Activated CD4-positive, alpha-beta T cell treated with anti-CD3 and anti-CD28 coated beads, Interleukin-2, amount 50 U/mL, for 48 hours (primary cell): Measurements from ENCODE around the gene CCDC33.

ENCODE experiments used
- DNase-seq, 2 experiments: peaks; one replicate each; pipeline ENCODE4 v3.0.0-alpha.2; 2020

The CCDC33 gene

DNA sequence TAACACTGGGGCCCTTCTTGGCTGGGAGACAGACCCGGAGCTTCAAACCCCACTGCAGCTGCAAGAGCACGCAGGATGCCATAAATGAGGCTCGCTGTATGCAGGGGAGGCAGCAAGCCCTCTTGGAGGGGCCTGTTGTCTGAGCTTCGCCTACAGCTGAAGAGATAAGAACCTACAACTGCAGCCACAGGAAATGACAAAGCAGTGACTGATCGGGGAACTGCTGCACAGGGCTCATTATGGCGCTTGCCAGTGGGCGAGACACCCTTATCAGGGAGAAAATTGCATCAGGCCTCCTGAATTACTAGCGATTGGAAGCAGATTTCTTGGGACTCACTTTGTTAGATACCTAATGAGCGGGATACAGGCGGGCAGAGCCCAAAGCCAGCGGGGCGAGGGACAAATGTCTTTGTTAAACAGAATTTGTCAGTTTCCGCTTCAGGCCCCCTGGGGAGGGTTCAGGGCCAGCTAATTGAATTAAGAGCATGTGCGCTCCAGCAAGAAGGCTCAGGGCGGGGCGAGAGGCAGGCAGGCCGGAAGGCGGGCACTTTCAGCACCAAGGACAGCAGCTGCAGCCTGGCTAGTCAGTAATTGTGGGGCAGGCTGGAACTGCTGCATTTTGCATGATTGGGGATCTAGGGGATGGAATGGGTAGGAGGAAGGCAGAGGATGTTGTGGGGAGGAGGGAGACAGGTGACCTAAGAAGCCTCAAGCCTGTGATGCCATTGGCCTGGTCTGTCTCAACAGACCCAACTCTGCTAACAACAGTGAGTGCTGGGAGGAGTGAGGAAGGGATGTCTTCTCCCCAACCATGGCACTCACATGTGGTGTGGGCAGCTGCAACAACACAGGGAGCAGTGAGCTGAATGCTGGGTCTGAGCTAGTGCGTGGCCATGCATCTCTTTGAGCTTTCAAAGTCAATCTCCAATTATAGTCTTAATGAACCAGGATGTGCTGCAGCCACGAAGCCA lies 55.3 kb downstream of the CCDC33 start:
- DNase-seq, result peak; percentile 80 to 83

- DNase-seq, result no peak
These were observed 57.1 kb downstream of the CCDC33 start for GRCh38 chr15:74293021-74293810.

GRCh38 chr15:74294010-74294409 lies 57.9 kb downstream of the CCDC33 start:
- DNase-seq, result no peak

- no peak for DNase-seq
These were observed 59.7 kb downstream of the CCDC33 start for GRCh38 chr15:74295800-74296199.

- no peak for DNase-seq
These were observed 61.8 kb downstream of the CCDC33 start for GRCh38 chr15:74297887-74298286.

DNA sequence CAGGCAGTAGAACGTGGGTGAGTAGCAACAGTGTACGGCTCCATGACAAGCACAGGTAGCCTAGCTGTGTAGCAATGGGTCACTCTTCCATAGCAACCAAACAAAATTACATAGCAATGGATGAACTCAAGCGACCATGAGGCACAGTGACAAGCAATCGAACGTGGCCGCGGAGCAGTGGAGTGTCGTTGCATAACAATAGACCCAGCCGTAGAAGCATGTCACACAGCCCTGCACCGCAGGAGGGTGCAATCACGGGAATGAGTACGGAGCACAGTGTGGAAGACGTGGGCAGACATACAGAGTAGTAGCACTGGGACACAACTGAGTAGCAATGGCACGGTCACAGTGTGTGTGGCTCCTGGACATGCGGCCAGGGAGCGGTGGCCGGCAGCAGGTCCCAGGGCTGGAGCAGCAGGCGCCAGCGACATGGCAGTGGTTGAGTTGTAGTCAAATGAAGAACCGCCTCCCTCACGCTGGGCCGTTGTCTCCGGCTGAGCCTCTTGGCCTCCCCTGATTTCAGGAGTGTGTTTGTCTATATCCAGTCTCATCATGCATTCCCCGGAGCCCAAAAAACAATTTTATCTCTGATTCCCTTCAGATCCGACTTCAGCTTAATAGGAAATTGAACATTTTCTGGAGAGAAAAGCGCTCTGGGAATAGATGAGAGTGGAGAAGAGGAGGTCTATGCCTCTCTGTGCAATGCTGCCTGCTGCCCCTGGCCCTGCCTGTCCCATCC lies 64.1 kb downstream of the CCDC33 start:
- no peak for DNase-seq

- no peak for DNase-seq
These were observed 65.6 kb downstream of the CCDC33 start for GRCh38 chr15:74301583-74302361.

- DNase-seq, result peak; percentile 50 to 59
These were observed 66.8 kb downstream of the CCDC33 start for GRCh38 chr15:74302821-74303359.

DNA sequence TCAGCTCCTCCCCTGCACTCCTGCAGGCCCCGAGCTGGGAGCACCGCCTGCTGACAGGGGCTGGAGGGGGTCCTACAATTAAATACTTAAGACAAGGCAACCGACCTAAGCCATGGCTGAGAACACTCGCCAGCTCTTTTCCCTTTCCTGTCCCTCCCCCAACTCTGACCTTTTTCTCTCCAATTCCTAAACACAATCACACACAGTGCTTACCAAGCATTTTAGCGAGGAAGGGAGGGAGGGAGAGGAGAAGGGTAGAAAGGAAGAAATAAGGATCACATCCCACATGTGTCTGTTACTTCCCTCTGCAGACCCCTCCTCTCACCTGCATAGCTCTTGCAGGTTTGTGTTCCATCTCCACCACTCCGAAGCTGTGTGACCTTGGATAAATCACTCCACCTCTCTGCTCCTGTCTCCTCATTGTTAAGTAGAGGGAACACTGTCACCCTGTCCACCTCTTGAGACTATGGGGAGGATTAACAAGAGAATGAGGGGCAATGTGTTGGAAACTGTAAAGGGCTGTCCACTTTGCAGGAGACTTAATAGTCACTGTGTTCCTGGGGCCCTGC lies 67.7 kb downstream of the CCDC33 start:
- no peak for DNase-seq

- no peak for DNase-seq
These were observed 68.3 kb downstream of the CCDC33 start for GRCh38 chr15:74304431-74304830.

DNA sequence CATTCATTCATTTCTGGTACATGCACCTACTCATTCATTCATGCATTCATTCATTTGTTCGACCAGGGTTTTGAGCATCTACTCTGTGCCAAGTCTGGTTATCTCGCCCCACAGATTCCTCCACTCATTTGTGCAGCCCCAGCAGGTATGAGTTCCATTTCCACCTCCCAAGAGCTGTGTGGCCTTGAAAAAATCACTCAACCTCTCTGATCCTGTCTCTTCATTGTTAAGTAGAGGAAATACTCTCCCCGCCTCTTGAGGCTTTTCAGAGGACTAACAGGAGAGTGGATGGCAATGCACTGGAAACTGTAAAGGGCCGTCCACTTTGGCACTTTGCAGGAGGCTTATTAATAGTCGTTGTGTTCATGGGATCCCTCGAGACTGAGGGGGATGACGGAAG lies 69.6 kb downstream of the CCDC33 start:
- DNase-seq, result no peak

- DNase-seq, result no peak
These were observed 70.7 kb downstream of the CCDC33 start for GRCh38 chr15:74306781-74307217.

DNA sequence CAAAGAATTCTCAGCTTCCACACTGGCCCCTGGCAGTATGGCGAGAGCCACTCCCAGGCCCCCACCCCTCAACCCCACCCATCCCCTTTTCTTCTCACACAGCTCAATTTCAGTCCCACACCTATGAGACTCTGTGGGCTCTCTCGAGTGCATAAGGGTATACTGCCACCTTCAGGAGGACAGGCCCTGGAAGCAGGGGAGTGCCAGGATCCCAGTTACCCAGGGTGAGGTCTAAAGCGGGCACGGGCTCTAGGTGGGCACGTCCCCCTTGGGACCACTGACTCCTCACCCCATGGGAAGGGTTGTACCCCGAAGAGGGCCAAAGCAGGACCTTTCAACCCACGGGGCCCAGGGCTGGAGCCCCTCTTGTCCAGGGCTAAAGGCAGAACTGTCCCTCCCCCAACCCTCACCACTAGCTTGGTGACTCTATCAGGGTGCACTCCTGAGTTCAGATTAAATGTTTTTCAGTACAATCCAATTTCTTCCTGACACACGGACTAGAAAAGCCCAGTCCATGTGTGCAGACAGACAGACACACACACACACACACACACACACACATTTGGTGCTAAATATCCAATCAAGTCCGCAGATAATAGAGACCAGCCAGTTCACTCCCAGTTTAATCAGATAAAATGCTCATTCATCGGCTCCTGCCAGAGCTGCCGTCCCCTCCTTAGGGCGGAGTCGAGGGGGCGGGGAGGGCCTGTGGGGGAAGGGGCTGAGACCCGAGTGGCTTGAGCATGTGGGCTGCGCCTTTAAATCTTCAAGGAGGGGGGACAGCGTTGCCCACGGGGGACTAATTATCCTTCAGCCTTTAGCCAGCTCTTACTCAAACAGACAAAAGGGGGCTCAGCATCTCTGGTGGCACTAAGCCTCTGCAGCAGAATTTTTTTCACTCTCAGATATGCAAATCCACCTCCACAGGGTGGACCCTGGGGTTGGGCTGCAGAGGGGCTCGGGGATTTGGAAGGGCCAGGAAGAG lies 72.0 kb downstream of the CCDC33 start:
- DNase-seq, result peak; percentile 32 to 45

GRCh38 chr15:74311734-74312444 lies 75.8 kb downstream of the CCDC33 start:
- no peak for DNase-seq

- DNase-seq, result no peak
These were observed 76.4 kb downstream of the CCDC33 start for GRCh38 chr15:74312445-74313007.

GRCh38 chr15:74313889-74314288 lies 77.8 kb downstream of the CCDC33 start:
- DNase-seq, result no peak

DNA sequence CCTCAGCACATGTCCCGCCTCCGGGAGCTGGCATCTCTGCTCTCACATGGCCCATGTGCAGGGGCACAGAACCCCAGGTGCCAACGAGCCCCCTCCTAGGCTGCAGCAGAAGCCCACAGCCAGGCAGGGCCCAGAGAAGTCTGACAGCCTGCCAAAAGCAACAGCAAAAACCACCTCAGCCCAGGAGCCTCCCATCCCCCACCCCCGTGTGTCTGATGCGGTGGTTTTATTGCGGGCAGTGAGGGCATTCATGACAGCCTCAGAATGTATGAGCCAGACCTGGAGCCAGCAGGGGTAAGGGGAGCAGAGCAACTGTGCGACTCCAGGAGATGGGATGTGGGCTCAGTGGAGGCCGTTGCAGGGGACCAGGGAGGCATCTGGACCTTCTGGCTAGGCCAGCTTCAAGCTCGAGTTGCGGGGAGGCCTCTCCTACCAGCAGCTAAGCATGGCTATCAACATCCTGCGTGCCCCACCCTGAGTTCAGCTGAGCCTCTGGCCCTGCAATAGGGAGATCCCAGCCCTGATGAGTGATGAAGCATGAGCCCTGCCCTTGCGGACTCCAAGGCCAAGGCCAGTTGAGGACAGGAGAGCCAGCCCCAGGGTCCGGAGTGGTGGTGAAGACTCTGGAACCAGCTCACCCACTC lies 78.8 kb downstream of the CCDC33 start:
- DNase-seq, result peak; percentile 27 to 39

DNA sequence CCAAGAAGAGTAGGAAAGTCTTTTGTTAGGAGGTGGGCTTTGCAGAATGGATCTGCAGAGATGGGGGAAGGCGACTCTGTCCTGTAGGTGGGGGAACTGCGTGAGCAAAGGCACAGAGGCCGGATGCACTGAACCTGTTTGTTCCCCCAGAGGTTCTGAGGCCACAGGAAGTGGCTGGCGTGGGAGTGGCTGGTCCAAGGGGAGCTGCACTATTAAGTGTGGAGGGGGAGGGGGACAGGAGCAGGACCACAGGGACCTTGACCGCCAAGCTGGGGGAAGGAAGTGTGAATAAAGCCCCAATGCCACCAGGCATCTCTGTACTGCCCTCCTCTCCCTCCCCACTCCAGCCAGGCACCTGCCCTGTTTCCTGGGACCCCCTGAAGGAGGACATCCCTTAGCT lies 79.5 kb downstream of the CCDC33 start:
- DNase-seq, result peak; percentile 17 to 33

- no peak for DNase-seq
These were observed 80.0 kb downstream of the CCDC33 start for GRCh38 chr15:74316141-74316540.
